ENCODE measurements around the gene HERPUD2. TPM values are rescaled to one million over a fixed set of nuclear protein-coding genes. Genes with fewer than 3 reads are reported as not detected.

The HERPUD2 gene
- total and polyA plus RNA-seq, 2 donors = 11.9 to 20.7 TPM

- H3K27me3 ChIP-seq (ENCODE audit: control insufficient read depth in 2 of 2, insufficient read depth in 1 of 2, low read length in 1 of 2) = no peaks in the 10 kb centered on the region
- no peak overlapping the region for H3K4me3 ChIP-seq (ENCODE audit: low read length in 2 of 2)
- 100% methylated on average over 1 of the region's 1 CpG for WGBS
- H3K36me3 ChIP-seq (ENCODE audit: control insufficient read depth in 2 of 2, insufficient read depth in 2 of 2, low read length in 1 of 2) = no peaks in the 10 kb centered on the region
- peaks cover 0 to 4% of the 10 kb centered on the region in 2 donors for H3K9me3 ChIP-seq (ENCODE audit: control insufficient read depth in 2 of 2, insufficient read depth in 1 of 2, low read length in 1 of 2)
- no peak overlapping the region for H3K27ac ChIP-seq (ENCODE audit: low read depth in 1 of 2, low read length in 1 of 2)
- DNase-seq (ENCODE audit: low read depth in 6 of 9, low spot score in 9 of 9) = no peak
- H3K4me1 ChIP-seq (ENCODE audit: control insufficient read depth in 2 of 2, insufficient read depth in 2 of 2, low read length in 2 of 2) = peaks cover 16 to 56% of the 10 kb centered on the region in 2 donors
Observed at GRCh38 chr7:35728412-35729060, 33.6 kb upstream of the HERPUD2 start.

GRCh38 chr7:35727571-35727970, 32.6 kb upstream of the HERPUD2 start:
- H3K27ac ChIP-seq (ENCODE audit: low read depth in 1 of 2, low read length in 1 of 2) = no peak overlapping the region

GRCh38 chr7:35726654-35727053, 31.7 kb upstream of the HERPUD2 start:
- Histone ChIP-seq H3K27me3 (ENCODE audit: control insufficient read depth in 2 of 2, insufficient read depth in 1 of 2, low read length in 1 of 2) (no peaks in the 10 kb centered on the region), H3K36me3 (ENCODE audit: control insufficient read depth in 2 of 2, insufficient read depth in 2 of 2, low read length in 1 of 2) (no peaks in the 10 kb centered on the region), H3K27ac (ENCODE audit: low read depth in 1 of 2, low read length in 1 of 2) (no peak overlapping the region), H3K9me3 (ENCODE audit: control insufficient read depth in 2 of 2, insufficient read depth in 1 of 2, low read length in 1 of 2) (peaks cover 0 to 8% of the 10 kb centered on the region in 2 donors), H3K4me1 (ENCODE audit: control insufficient read depth in 2 of 2, insufficient read depth in 2 of 2, low read length in 2 of 2) (peaks cover 16 to 56% of the 10 kb centered on the region in 2 donors), H3K4me3 (ENCODE audit: low read length in 2 of 2) (no peak overlapping the region)
- WGBS = 97% methylated on average over 3 of the region's 3 CpGs
- DNase-seq (ENCODE audit: low read depth in 6 of 9, low spot score in 9 of 9) = no peak

More at GRCh38 chr7:35727571-35727970, 32.6 kb upstream of the HERPUD2 start:
- Histone ChIP-seq H3K4me1 (ENCODE audit: control insufficient read depth in 2 of 2, insufficient read depth in 2 of 2, low read length in 2 of 2) (peaks cover 16 to 56% of the 10 kb centered on the region in 2 donors), H3K27me3 (ENCODE audit: control insufficient read depth in 2 of 2, insufficient read depth in 1 of 2, low read length in 1 of 2) (no peaks in the 10 kb centered on the region), H3K4me3 (ENCODE audit: low read length in 2 of 2) (no peak overlapping the region), H3K9me3 (ENCODE audit: control insufficient read depth in 2 of 2, insufficient read depth in 1 of 2, low read length in 1 of 2) (peaks cover 0 to 6% of the 10 kb centered on the region in 2 donors), H3K36me3 (ENCODE audit: control insufficient read depth in 2 of 2, insufficient read depth in 2 of 2, low read length in 1 of 2) (no peaks in the 10 kb centered on the region)
- 96% methylated on average over 2 of the region's 2 CpGs for WGBS
- peak in 1 of 9 donors; percentile 19 for DNase-seq (ENCODE audit: low read depth in 6 of 9, low spot score in 9 of 9)

DNA sequence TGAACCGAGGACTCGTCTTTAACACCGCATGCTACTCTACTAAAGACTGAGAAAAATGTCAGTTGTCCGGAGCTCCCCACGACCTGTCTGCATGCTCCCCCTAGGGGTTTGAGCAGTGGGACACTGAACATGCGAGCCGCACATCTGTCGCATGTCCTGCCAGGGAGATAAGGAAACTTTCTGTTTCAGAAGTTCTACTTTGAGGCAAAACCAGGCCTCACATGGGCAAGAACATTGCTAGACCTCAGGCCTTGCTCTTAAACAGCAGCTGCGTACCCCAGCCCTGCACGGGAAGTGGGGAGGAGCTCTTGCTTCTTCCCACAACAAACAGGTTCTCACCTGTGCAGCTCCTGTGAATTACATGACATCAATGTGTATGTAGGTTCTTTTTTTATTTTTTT, 30.3 kb upstream of the HERPUD2 start:
- DNase-seq (ENCODE audit: low read depth in 6 of 9, low spot score in 9 of 9) = peak; percentile 66 to 93 (median 77)
- Histone ChIP-seq H3K27ac (ENCODE audit: low read depth in 1 of 2, low read length in 1 of 2) (peak overlapping the region; percentile 38 to 81), H3K27me3 (ENCODE audit: control insufficient read depth in 2 of 2, insufficient read depth in 1 of 2, low read length in 1 of 2) (no peaks in the 10 kb centered on the region), H3K4me1 (ENCODE audit: control insufficient read depth in 2 of 2, insufficient read depth in 2 of 2, low read length in 2 of 2) (peaks cover 21 to 53% of the 10 kb centered on the region in 2 donors), H3K9me3 (ENCODE audit: control insufficient read depth in 2 of 2, insufficient read depth in 1 of 2, low read length in 1 of 2) (peaks cover 0 to 8% of the 10 kb centered on the region in 2 donors), H3K36me3 (ENCODE audit: control insufficient read depth in 2 of 2, insufficient read depth in 2 of 2, low read length in 1 of 2) (no peaks in the 10 kb centered on the region), H3K4me3 (ENCODE audit: low read length in 2 of 2) (no peak overlapping the region)
- 59% methylated on average over 10 of the region's 10 CpGs for WGBS

DNA sequence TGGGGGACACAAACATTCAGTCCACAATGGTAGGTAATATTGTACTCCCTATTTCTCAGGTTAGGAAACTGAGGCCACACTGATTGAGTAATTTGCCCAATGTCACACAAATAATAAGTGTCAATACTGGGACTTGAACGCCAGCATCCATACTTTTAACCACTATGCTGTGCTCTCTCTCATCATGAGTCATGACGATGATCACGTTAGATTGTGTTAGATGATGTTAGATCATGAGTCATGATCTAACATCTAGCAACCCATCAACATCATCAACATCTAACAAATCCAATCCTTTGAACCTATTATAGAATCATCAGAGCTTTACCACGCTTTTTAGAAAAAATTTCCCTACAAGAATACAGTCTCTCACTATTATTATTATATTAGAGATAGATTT, 28.1 kb upstream of the HERPUD2 start:
- no peak for DNase-seq (ENCODE audit: low read depth in 6 of 9, low spot score in 9 of 9)
- H3K4me3 ChIP-seq (ENCODE audit: low read length in 2 of 2) = no peak overlapping the region
- H3K27ac ChIP-seq (ENCODE audit: low read depth in 1 of 2, low read length in 1 of 2) = no peak overlapping the region
- peaks cover 0 to 8% of the 10 kb centered on the region in 2 donors for H3K9me3 ChIP-seq (ENCODE audit: control insufficient read depth in 2 of 2, insufficient read depth in 1 of 2, low read length in 1 of 2)
- no peaks in the 10 kb centered on the region for H3K36me3 ChIP-seq (ENCODE audit: control insufficient read depth in 2 of 2, insufficient read depth in 2 of 2, low read length in 1 of 2)
- H3K27me3 ChIP-seq (ENCODE audit: control insufficient read depth in 2 of 2, insufficient read depth in 1 of 2, low read length in 1 of 2) = no peaks in the 10 kb centered on the region
- H3K4me1 ChIP-seq (ENCODE audit: control insufficient read depth in 2 of 2, insufficient read depth in 2 of 2, low read length in 2 of 2) = peaks cover 25 to 42% of the 10 kb centered on the region in 2 donors
- 95% methylated on average over 4 of the region's 4 CpGs for WGBS

- H3K27me3 ChIP-seq (ENCODE audit: control insufficient read depth in 2 of 2, insufficient read depth in 1 of 2, low read length in 1 of 2) = no peaks in the 10 kb centered on the region
- H3K4me1 ChIP-seq (ENCODE audit: control insufficient read depth in 2 of 2, insufficient read depth in 2 of 2, low read length in 2 of 2) = peaks cover 25 to 35% of the 10 kb centered on the region in 2 donors
- peaks cover 0 to 8% of the 10 kb centered on the region in 2 donors for H3K9me3 ChIP-seq (ENCODE audit: control insufficient read depth in 2 of 2, insufficient read depth in 1 of 2, low read length in 1 of 2)
- H3K36me3 ChIP-seq (ENCODE audit: control insufficient read depth in 2 of 2, insufficient read depth in 2 of 2, low read length in 1 of 2) = no peaks in the 10 kb centered on the region
- no peak overlapping the region for H3K4me3 ChIP-seq (ENCODE audit: low read length in 2 of 2)
- no peak for DNase-seq (ENCODE audit: low read depth in 6 of 9, low spot score in 9 of 9)
- WGBS = 58% methylated on average over 7 of the region's 7 CpGs
- H3K27ac ChIP-seq (ENCODE audit: low read depth in 1 of 2, low read length in 1 of 2) = no peak overlapping the region
Observed at GRCh38 chr7:35722054-35722849, 27.3 kb upstream of the HERPUD2 start.

- H3K9me3 ChIP-seq (ENCODE audit: control insufficient read depth in 2 of 2, insufficient read depth in 1 of 2, low read length in 1 of 2) = peaks cover 0 to 8% of the 10 kb centered on the region in 2 donors
- H3K4me1 ChIP-seq (ENCODE audit: control insufficient read depth in 2 of 2, insufficient read depth in 2 of 2, low read length in 2 of 2) = peaks cover 21 to 29% of the 10 kb centered on the region in 2 donors
- DNase-seq (ENCODE audit: low read depth in 6 of 9, low spot score in 9 of 9) = no peak
- no peaks in the 10 kb centered on the region for H3K36me3 ChIP-seq (ENCODE audit: control insufficient read depth in 2 of 2, insufficient read depth in 2 of 2, low read length in 1 of 2)
- WGBS = 95% methylated on average over 2 of the region's 2 CpGs
- no peaks in the 10 kb centered on the region for H3K27me3 ChIP-seq (ENCODE audit: control insufficient read depth in 2 of 2, insufficient read depth in 1 of 2, low read length in 1 of 2)
- H3K4me3 ChIP-seq (ENCODE audit: low read length in 2 of 2) = no peak overlapping the region
- no peak overlapping the region for H3K27ac ChIP-seq (ENCODE audit: low read depth in 1 of 2, low read length in 1 of 2)
Observed at GRCh38 chr7:35721288-35721687, 26.4 kb upstream of the HERPUD2 start.

DNA sequence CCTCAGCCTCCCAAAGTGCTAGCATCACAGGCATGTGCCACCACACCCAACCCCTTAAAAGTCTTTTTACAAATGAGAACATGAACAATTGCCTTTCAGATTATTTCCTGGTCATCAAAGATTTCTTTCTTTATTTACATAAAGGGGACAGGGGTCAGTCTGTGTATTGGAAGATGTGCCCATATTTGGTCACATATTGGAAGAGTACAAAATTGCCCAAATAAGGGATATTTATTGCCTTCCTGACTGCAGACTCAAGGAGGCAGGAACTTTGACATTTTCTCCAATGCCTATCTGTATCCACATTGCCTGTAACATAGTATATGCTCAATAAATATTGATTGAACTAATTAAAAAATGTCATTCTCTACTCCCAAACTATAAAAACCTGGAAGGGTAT, 25.9 kb upstream of the HERPUD2 start:
- H3K27me3 ChIP-seq (ENCODE audit: control insufficient read depth in 2 of 2, insufficient read depth in 1 of 2, low read length in 1 of 2) = no peaks in the 10 kb centered on the region
- peaks cover 0 to 8% of the 10 kb centered on the region in 2 donors for H3K9me3 ChIP-seq (ENCODE audit: control insufficient read depth in 2 of 2, insufficient read depth in 1 of 2, low read length in 1 of 2)
- H3K4me3 ChIP-seq (ENCODE audit: low read length in 2 of 2) = no peak overlapping the region
- DNase-seq (ENCODE audit: low read depth in 6 of 9, low spot score in 9 of 9) = no peak
- H3K4me1 ChIP-seq (ENCODE audit: control insufficient read depth in 2 of 2, insufficient read depth in 2 of 2, low read length in 2 of 2) = peaks cover 17 to 25% of the 10 kb centered on the region in 2 donors
- H3K36me3 ChIP-seq (ENCODE audit: control insufficient read depth in 2 of 2, insufficient read depth in 2 of 2, low read length in 1 of 2) = no peaks in the 10 kb centered on the region
- no peak overlapping the region for H3K27ac ChIP-seq (ENCODE audit: low read depth in 1 of 2, low read length in 1 of 2)

DNA sequence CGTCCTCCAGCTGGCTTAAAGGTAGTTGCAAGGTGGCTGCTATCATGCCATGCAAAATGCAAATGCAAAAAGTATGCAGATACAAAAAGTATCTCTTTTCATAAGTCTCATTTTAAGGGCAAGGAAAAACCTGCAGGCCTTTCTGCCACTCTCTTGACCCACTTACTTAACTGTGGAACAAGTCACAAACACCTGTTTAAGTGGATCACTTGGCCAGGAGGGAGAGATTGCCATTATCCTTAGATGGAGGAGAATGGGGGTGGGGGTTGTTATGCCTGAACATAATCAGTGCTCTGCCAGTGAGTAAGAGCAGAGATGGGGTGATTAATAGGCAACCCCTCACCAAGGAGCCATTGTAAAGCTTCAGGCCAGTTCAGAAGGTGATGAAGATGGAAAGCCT, 25.1 kb upstream of the HERPUD2 start:
- Histone ChIP-seq H3K4me1 (ENCODE audit: control insufficient read depth in 2 of 2, insufficient read depth in 2 of 2, low read length in 2 of 2) (peaks cover 17 to 18% of the 10 kb centered on the region in 2 donors), H3K27me3 (ENCODE audit: control insufficient read depth in 2 of 2, insufficient read depth in 1 of 2, low read length in 1 of 2) (no peaks in the 10 kb centered on the region), H3K27ac (ENCODE audit: low read depth in 1 of 2, low read length in 1 of 2) (peak overlapping the region; percentile 21 to 40), H3K4me3 (ENCODE audit: low read length in 2 of 2) (no peak overlapping the region), H3K9me3 (ENCODE audit: control insufficient read depth in 2 of 2, insufficient read depth in 1 of 2, low read length in 1 of 2) (peaks cover 0 to 8% of the 10 kb centered on the region in 2 donors), H3K36me3 (ENCODE audit: control insufficient read depth in 2 of 2, insufficient read depth in 2 of 2, low read length in 1 of 2) (no peaks in the 10 kb centered on the region)
- 96% methylated on average over 1 of the region's 1 CpG for WGBS
- peak in 1 of 9 donors; percentile 12 for DNase-seq (ENCODE audit: low read depth in 6 of 9, low spot score in 9 of 9)

All from thymus (tissue), 11 donors.